HG03095 (cell line): Measurements from ENCODE around the gene SELPLG.
"Not testable (repeated sequence)": the region's sequence is repeated elsewhere in the genome, so short reads cannot be mapped to it uniquely, and the experiment has no call there.

Experiments
- ATAC-seq: cut with Tn5 transposase; IDR thresholded peaks from one replicate; pipeline ENCODE4 v1.9.1; 2021; ENCODE audit warnings: moderate library complexity; ENCODE audit not compliant: unreplicated experiment

The SELPLG gene

GRCh38 chr12:108656247-108656646 lies 22.6 kb upstream of the SELPLG start:
- not testable (repeated sequence) for ATAC-seq

- not testable (repeated sequence) for ATAC-seq
These were observed 22.1 kb upstream of the SELPLG start for GRCh38 chr12:108655812-108656175.

GRCh38 chr12:108654622-108655021 lies 20.9 kb upstream of the SELPLG start:
- not testable (repeated sequence) for ATAC-seq

- ATAC-seq = no peak
These were observed 20.2 kb upstream of the SELPLG start for GRCh38 chr12:108653922-108654321.

GRCh38 chr12:108653082-108653516 lies 19.4 kb upstream of the SELPLG start:
- no peak for ATAC-seq

GRCh38 chr12:108650083-108650482 lies 16.4 kb upstream of the SELPLG start:
- no peak for ATAC-seq

GRCh38 chr12:108649669-108650068 lies 16.0 kb upstream of the SELPLG start:
- no peak for ATAC-seq

GRCh38 chr12:108649126-108649525 lies 15.4 kb upstream of the SELPLG start:
- ATAC-seq = no peak

GRCh38 chr12:108648371-108648770 lies 14.7 kb upstream of the SELPLG start:
- no peak for ATAC-seq

- ATAC-seq = no peak
These were observed 14.0 kb upstream of the SELPLG start for GRCh38 chr12:108647585-108648287.

GRCh38 chr12:108646600-108647579 lies 13.2 kb upstream of the SELPLG start:
- ATAC-seq = no peak

GRCh38 chr12:108645686-108646599 lies 12.2 kb upstream of the SELPLG start:
- no peak for ATAC-seq

- ATAC-seq = no peak
These were observed 11.1 kb upstream of the SELPLG start for GRCh38 chr12:108644811-108645120.

GRCh38 chr12:108643941-108644810 lies 10.5 kb upstream of the SELPLG start:
- no peak for ATAC-seq

GRCh38 chr12:108642899-108643654 lies 9.4 kb upstream of the SELPLG start:
- ATAC-seq = no peak

- ATAC-seq = no peak
These were observed 8.7 kb upstream of the SELPLG start for GRCh38 chr12:108642269-108642870.

- no peak for ATAC-seq
These were observed 8.0 kb upstream of the SELPLG start for GRCh38 chr12:108641446-108642268.

GRCh38 chr12:108640802-108641445 lies 7.2 kb upstream of the SELPLG start:
- no peak for ATAC-seq
